Natural killer cell (primary cell): ENCODE results near the gene TTLL12. TPM values are rescaled to one million over a fixed set of nuclear protein-coding genes. Genes with fewer than 3 reads are reported as not detected.

Source experiments
- ATAC-seq, 3 donors: fragments of 150-1000 bp in 2 of 3; fragments of 200-7000 bp in 1 of 3; cut with Tn5 transposase; 1 replicate in 1 of 3; 2 replicates in 2 of 3; pipeline ENCODE4 v1.10.0; 2021; ENCODE audit warnings: mild to moderate bottlenecking in 2 of 3, moderate library complexity in 2 of 3
- DNase-seq, 2 donors: peaks; one replicate each; pipeline versions ENCODE4 v3.0.0 to v3.0.0-alpha.2; 2013 to 2021; ENCODE audit warnings: mixed read lengths in 1 of 2
- H3K27ac ChIP-seq: one replicate; pipeline ENCODE4 v1.5.1; 2013; ENCODE audit warnings: mild to moderate bottlenecking, low read length
- H3K27me3 ChIP-seq: one replicate; pipeline ENCODE4 v1.6.1; 2013; ENCODE audit warnings: low read length; ENCODE audit not compliant: control insufficient read depth, insufficient read depth
- H3K36me3 ChIP-seq: one replicate; pipeline ENCODE4 v1.6.1; 2013; ENCODE audit warnings: low read length; ENCODE audit not compliant: control insufficient read depth, insufficient read depth
- H3K4me1 ChIP-seq: one replicate; pipeline ENCODE4 v1.6.1; 2013; ENCODE audit warnings: low read length; ENCODE audit not compliant: control insufficient read depth, insufficient read depth
- H3K4me3 ChIP-seq: one replicate; pipeline ENCODE4 v1.5.1; 2013; ENCODE audit warnings: low read length
- H3K9me3 ChIP-seq: one replicate; pipeline ENCODE4 v1.6.1; 2013; ENCODE audit warnings: low read length; ENCODE audit not compliant: control insufficient read depth, insufficient read depth
- H3K27ac Mint-ChIP-seq, 2 donors: one replicate each; pipeline ENCODE4 v1.8.0; 2022; ENCODE audit warnings: mild to moderate bottlenecking in 2 of 2, mixed read lengths in 2 of 2, moderate library complexity in 1 of 2
- H3K27me3 Mint-ChIP-seq, 2 donors: one replicate each; pipeline ENCODE4 v1.8.0; 2022; ENCODE audit warnings: low read depth in 2 of 2, mixed read lengths in 2 of 2
- H3K36me3 Mint-ChIP-seq: one replicate; pipeline ENCODE4 v1.8.0; 2022; ENCODE audit warnings: mixed read lengths
- H3K4me1 Mint-ChIP-seq, 2 donors: one replicate each; pipeline ENCODE4 v1.8.0; 2022; ENCODE audit warnings: mixed read lengths in 2 of 2
- H3K4me3 Mint-ChIP-seq: one replicate; pipeline ENCODE4 v1.8.0; 2022; ENCODE audit warnings: mild to moderate bottlenecking, moderate library complexity, mixed read lengths
- H3K9me3 Mint-ChIP-seq, 2 donors: one replicate each; pipeline ENCODE4 v1.8.0; 2022; ENCODE audit warnings: mixed read lengths in 2 of 2
- CTCF ChIP-seq: fragments of 200-600 bp; IDR thresholded peaks from one replicate; pipeline ENCODE4 v1.8.0; 2022; ENCODE audit warnings: antibody characterized with exemption
- WGBS: methylation state at CpG from one replicate; pipeline ENCODE4 v1.1.7; 2013; ENCODE audit warnings: missing lambda C conversion rate; ENCODE audit not compliant: insufficient coverage; 5-methylcytosine and 5-hydroxymethylcytosine counted together
- intact Hi-C: fragments of 100-400 bp; cut with micrococcal nuclease; formaldehyde crosslinking; loops from one replicate; pipeline ENCODE4 v1.14.2; 2022
- total RNA-seq, 4 donors: library from RNA; stranded (reverse); fragments of 120-200 nt in 1 of 4; gene quantifications; one replicate each; pipeline versions ENCODE4 v1.2.3 to v1.2.4, GENCODE V29; 2013 to 2022

The TTLL12 gene
- total RNA-seq, 3 donors from 2014 or later (not counting 1 experiment from before 2014, with no cell fraction given): 9.3 to 15.5 (median 13.7) TPM

DNA sequence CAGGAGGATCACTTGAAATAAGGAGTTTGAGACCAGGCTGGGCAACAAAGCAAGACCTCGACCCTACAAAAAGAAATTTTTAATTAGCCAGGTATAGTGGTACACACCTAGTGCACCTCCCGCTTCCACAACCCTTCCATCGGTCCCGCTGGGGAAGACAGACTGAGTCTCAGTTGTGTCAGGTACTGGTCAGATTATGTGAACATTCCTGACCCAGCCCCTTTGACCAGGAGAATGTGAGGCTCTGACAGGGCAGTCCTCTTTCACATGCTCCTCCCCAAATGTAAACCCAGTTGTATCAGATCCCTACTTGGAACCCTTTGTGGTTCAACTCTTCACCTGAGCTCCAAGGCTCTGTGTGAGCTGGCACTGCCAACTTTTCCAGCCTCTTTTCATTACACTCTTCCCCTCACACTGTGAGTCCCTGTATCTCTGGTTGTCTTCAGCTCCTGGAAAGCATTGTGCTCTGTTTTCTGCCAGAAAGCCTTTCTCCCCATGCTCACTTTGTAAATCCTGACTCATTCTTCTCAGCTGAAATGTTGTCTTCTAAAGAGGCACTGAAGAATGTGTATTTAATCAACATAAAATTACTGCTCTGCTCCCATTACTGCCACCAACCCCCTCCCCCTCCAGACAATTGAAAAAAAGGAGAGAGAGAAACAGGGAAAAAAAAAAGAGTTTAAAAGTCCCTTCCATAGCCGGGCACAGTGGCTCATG, 2.1 kb upstream of the TTLL12 start:
- Mint-ChIP-seq H3K36me3 (no peaks in the 10 kb centered on the region), H3K27me3 (no peaks in the 10 kb centered on the region), H3K4me3 (peak overlapping the region; percentile 50), H3K27ac (peak overlapping the region; percentile 91 to 93), H3K9me3 (no peaks in the 10 kb centered on the region), H3K4me1 (peaks cover 4 to 12% of the 10 kb centered on the region in 2 donors)
- Histone ChIP-seq H3K4me1 (peaks cover 19% of the 10 kb centered on the region), H3K27me3 (no peaks in the 10 kb centered on the region), H3K9me3 (no peaks in the 10 kb centered on the region), H3K4me3 (no peak overlapping the region), H3K36me3 (no peaks in the 10 kb centered on the region), H3K27ac (no peak overlapping the region)
- TF ChIP-seq CTCF: no peak
- DNase-seq (no peak), ATAC-seq (no peak)
- intact Hi-C loops: loop anchor here (5.0 kb wide), 2 partner anchors 37 to 572 kb away; partner anchors contain the start of gene TSPO
- 99% methylated on average over 5 of the region's 5 CpGs for WGBS

DNA sequence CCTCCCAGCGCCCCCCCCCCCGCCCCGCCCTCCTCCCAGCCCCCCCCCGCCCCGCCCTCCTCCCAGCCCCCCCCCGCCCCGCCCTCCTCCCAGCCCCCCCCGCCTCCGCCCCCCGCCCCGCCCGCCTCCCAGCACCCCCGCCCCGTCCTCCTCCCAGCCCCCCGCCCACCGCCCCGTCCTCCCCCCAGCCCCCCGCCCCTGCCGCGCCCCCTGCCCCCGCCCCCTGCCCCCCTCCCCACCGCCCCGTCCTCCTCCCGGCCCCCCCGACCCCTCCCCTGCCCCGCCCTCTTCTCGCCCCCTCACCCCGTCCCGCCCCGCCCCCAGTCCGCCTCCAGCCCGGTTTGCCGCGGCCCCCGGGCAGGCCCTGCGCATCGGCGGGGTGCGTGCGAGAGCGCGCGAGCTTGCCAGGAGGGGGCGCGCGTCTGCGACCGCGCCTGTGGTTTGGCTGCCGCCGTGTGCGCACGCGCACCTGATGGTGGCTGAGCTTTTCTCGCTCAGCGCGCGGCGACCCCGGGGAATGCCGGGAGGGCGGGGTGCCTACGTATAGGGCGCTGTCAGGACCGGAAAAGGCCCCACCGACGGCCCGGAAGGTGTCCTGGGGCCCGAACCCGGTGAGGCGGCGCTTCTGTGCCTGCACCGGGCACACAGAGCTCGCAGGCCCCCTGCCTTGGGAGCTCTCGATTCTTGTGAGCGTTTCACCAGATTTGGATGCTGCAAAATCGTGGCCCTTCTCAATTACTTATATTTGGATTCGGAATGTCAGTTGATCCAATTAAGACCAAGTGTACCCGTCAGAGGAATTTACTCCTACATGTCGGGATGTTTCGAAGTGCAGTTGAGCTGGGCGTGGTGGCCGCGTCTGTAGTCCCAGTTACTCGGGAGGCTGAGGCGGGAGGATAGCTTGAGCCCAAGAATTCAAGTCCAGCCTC, 501 bp upstream of the TTLL12 start:
- peak; percentile 51 for TF ChIP-seq CTCF
- no peaks in the 10 kb centered on the region for H3K9me3 Mint-ChIP-seq
- Histone ChIP-seq H3K4me3 (peak overlapping the region; percentile 36), H3K4me1 (peaks cover 19% of the 10 kb centered on the region), H3K27me3 (no peaks in the 10 kb centered on the region), H3K36me3 (no peaks in the 10 kb centered on the region), H3K9me3 (no peaks in the 10 kb centered on the region), H3K27ac (peak overlapping the region; percentile 85)
- H3K36me3 Mint-ChIP-seq: no peaks in the 10 kb centered on the region
- H3K27ac Mint-ChIP-seq: peak overlapping the region; percentile 91 to 93
- intact Hi-C loops: loop anchor here (2.0 to 5.0 kb wide), 3 partner anchors 35 to 570 kb away; partner anchors contain the start of gene TSPO
- DNase-seq (peak; percentile 94 to 99), ATAC-seq (peak; percentile 87 to 94 (median 89))
- peaks cover 4 to 12% of the 10 kb centered on the region in 2 donors for H3K4me1 Mint-ChIP-seq
- no peaks in the 10 kb centered on the region for H3K27me3 Mint-ChIP-seq
- H3K4me3 Mint-ChIP-seq: peak overlapping the region; percentile 79
- WGBS: 4% methylated on average over 57 of the region's 86 CpGs

DNA sequence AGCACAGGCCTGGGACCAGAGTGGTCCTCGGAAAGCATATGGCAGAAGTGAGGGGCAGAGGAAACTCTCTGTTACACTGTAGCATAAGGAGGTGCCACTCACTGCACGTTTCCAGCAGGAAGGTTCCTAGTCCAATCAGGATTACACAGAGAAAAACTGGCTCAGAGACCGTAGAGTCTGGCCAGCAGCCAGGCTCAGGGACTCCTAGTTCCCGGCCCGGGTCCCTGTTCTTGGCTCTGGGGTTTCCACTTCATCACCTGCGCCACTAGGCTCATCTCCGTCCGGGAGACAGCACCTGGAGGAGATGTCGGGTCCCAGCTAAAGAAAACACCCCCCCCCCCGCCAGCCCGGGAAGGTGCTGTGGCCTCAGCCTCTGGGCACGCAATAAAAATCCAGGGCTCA, 1.1 kb downstream of the TTLL12 start:
- intact Hi-C loops: loop anchor here (2.0 to 5.0 kb wide), 3 partner anchors 34 to 569 kb away; partner anchors contain the start of gene TSPO
- Mint-ChIP-seq H3K9me3 (no peaks in the 10 kb centered on the region), H3K4me1 (peaks cover 9 to 16% of the 10 kb centered on the region in 2 donors), H3K27me3 (no peaks in the 10 kb centered on the region), H3K36me3 (no peaks in the 10 kb centered on the region), H3K4me3 (peak overlapping the region; percentile 56), H3K27ac (peak overlapping the region in 1 of 2 donors; percentile 27)
- Histone ChIP-seq H3K4me1 (peaks cover 19% of the 10 kb centered on the region), H3K4me3 (no peak overlapping the region), H3K27me3 (no peaks in the 10 kb centered on the region), H3K9me3 (no peaks in the 10 kb centered on the region), H3K27ac (no peak overlapping the region), H3K36me3 (no peaks in the 10 kb centered on the region)
- no peak for ATAC-seq
- no peak for TF ChIP-seq CTCF
- WGBS: 76% methylated on average over 12 of the region's 12 CpGs
- peak in 1 of 2 donors; percentile 17 for DNase-seq
